Right ventricle myocardium superior (tissue), 1 donor: ENCODE results near the gene RNF213. TPM values are rescaled to one million over a fixed set of nuclear protein-coding genes. Genes with fewer than 3 reads are reported as not detected.
A peak's percentile ranks its signal among the peaks of the same experiment; 100 is the strongest.
"Not testable (repeated sequence)": the region's sequence is repeated elsewhere in the genome, so short reads cannot be mapped to it uniquely, and the experiment has no call there.

Experiments
- ATAC-seq: fragments of 200-7000 bp; cut with Tn5 transposase; one replicate; pipeline ENCODE4 v1.9.1; 2020; ENCODE audit warnings: mild to moderate bottlenecking; ENCODE audit not compliant: poor library complexity
- DNase-seq: peaks from one replicate; pipeline ENCODE4 v3.0.0-alpha.2; 2020
- intact Hi-C: fragments of 100-400 bp; cut with DNase I; formaldehyde crosslinking; loops from one replicate; pipeline ENCODE4 v1.11.2; 2022
- total RNA-seq: library from RNA; stranded (reverse); fragmentation: NEBNext Ultra II Directional; extraction: Animal tissue kit (Norgen Biotek cat#: 25700); gene quantifications from one replicate; pipeline ENCODE4 v1.2.1, GENCODE V29; 2021
- donor health status: DM: no; HTN: yes; CAD: no; lungs with severe emphysema.

RNF213 gene
- total RNA-seq, 1 donor from 2014 or later: 29.9 TPM

GRCh38 chr17:80328634-80329380 is 68.2 kb downstream of the RNF213 start:
- ATAC-seq: no peak
- DNase-seq: no peak
- intact Hi-C loops: no loop called here

- ATAC-seq, DNase-seq, intact Hi-C loops: not testable (repeated sequence)
Measured at GRCh38 chr17:80329421-80329820, 68.8 kb downstream of the RNF213 start.

GRCh38 chr17:80330276-80330675 is 69.6 kb downstream of the RNF213 start:
- no peak for DNase-seq
- ATAC-seq: no peak
- intact Hi-C loops: no loop called here

GRCh38 chr17:80330938-80331337 is 70.3 kb downstream of the RNF213 start:
- ATAC-seq, intact Hi-C loops, DNase-seq: not testable (repeated sequence)

- intact Hi-C loops: no loop called here
- DNase-seq: no peak
Measured at GRCh38 chr17:80331820-80332219, 71.2 kb downstream of the RNF213 start.

GRCh38 chr17:80337195-80337895 is 76.7 kb downstream of the RNF213 start:
- ATAC-seq (no peak), DNase-seq (no peak)
- intact Hi-C loops: no loop called here

More at GRCh38 chr17:80331820-80332219, 71.2 kb downstream of the RNF213 start:
- ATAC-seq: no peak

- DNase-seq (no peak), ATAC-seq (peak; percentile 39)
- intact Hi-C loops: no loop called here
Measured at GRCh38 chr17:80339118-80339517, 78.5 kb downstream of the RNF213 start.

GRCh38 chr17:80339731-80340456 is 79.2 kb downstream of the RNF213 start:
- ATAC-seq: no peak
- intact Hi-C loops: no loop called here
- no peak for DNase-seq

GRCh38 chr17:80345321-80345720 is 84.7 kb downstream of the RNF213 start:
- intact Hi-C loops: no loop called here
- ATAC-seq (no peak), DNase-seq (no peak)

- no peak for DNase-seq
- intact Hi-C loops: no loop called here
- no peak for ATAC-seq
Measured at GRCh38 chr17:80345841-80346497, 85.3 kb downstream of the RNF213 start.

GRCh38 chr17:80346498-80347275 is 86.0 kb downstream of the RNF213 start:
- DNase-seq (no peak), ATAC-seq (no peak)
- intact Hi-C loops: no loop called here

GRCh38 chr17:80347536-80347935 is 86.9 kb downstream of the RNF213 start:
- no peak for ATAC-seq
- intact Hi-C loops: no loop called here
- no peak for DNase-seq

- intact Hi-C loops: no loop called here
- ATAC-seq: no peak
- DNase-seq: no peak
Measured at GRCh38 chr17:80347948-80348351, 87.3 kb downstream of the RNF213 start.

- ATAC-seq (no peak), DNase-seq (no peak)
- intact Hi-C loops: no loop called here
Measured at GRCh38 chr17:80348551-80349150, 88.0 kb downstream of the RNF213 start.

GRCh38 chr17:80349151-80349651 is 88.5 kb downstream of the RNF213 start:
- no peak for ATAC-seq
- intact Hi-C loops: no loop called here
- no peak for DNase-seq

- no peak for ATAC-seq
- intact Hi-C loops: no loop called here
- DNase-seq: no peak
Measured at GRCh38 chr17:80349751-80350150, 89.1 kb downstream of the RNF213 start.

GRCh38 chr17:80352216-80352895 is 91.7 kb downstream of the RNF213 start:
- DNase-seq (no peak), ATAC-seq (no peak)
- intact Hi-C loops: no loop called here
